NCI-H187 (cell line): ENCODE results near the gene TRIM75.
"Not testable (repeated sequence)": the region's sequence is repeated elsewhere in the genome, so short reads cannot be mapped to it uniquely, and the experiment has no call there.

Experiments used
- DNase-seq, 2 experiments: peaks; one replicate each; lab custom pipeline; 2025; lab: John Stamatoyannopoulos, UW

TRIM75 gene

DNA sequence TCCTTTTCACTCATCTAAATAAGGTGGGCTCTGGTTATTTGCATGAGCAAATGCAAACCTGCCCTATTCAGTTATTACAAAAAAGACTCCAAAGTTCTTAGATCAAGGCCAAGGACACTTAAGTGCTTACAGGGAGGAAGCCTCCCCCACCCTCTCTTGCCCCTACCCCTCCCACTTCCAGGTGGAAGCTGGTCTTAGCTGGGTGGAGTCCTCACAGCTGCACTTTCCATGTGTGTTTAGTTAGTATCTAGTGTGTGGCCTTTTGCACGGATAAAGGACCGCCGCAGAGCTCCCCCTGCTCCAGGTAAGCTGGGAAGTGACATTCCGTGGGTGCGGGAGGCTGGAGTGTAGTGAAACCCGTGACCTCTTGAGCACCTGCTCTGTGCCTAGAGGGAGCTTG, at the start of gene TRIM75:
TRIM75 (plus strand) TSS at position 222 of the 400 bp plus-strand sequence. CDS start 5,282 bp downstream, outside the sequence.
- no peak for DNase-seq

DNA sequence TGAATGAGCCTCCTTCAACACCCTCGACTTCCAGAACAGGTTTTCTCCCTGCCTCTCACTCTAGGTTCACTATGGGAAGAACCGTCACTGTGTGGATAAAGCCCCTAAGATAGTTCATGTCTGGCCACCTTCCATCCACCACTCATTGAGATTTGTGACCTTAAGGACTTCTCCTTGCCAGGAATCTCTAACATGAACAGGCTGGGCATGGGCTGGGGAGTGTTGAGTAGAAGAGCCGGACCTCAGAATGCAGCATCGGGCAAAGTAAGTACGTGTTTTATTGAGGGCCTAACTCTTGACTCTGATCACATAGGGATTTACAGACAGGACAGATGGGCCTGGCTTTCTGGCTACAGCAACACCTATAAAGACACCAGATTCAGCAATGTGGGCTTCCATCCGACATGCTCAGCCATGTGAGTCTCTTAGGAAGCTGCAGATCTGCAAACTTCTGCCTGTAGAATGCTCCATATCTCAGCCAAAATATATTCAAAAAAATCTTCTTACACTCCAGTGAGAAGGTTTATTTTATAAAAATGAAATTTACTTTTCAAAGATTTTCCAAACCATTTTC, 48.2 kb upstream of the TRIM75 start:
- no peak for DNase-seq

DNA sequence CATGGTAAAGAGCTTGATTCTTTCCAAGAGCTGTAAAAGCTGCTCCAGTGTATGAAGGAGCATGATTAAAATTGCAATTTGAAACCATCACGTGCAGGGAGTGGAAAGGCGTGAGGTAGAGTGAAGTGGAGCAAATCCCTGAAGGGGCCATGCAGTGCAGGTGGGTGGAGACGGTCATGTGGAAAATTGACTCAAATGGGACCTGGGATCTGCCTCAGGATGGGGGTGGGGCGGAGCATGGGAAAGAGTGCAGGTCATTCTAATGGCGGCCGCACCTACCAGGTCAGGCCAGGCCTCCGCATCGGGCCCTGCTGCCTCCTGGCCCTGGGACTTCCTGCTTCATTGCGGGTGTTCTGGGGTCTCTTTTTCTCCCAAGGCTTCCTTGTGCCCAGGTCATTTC, 47.2 kb upstream of the TRIM75 start:
- DNase-seq, result peak; percentile 59 to 86

DNA sequence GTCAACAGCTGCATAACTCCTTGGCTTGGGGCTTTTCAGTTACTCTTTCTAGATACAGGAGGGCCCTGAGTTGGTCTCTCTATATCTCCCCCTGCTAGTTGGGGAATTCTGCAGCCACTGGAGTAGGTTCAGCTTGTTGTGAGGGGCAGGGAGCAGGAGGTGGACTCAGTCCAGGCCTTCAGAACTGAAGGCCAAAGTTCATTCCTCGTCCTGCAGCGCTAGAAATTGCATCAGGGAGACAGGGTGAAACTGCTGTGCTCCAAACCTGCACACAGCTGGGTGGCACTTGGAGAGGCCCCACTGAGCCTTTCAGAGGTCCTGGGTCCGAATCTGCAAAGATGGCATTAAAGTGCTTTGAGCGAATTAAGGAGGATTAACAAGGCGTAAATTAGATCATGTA, 46.8 kb upstream of the TRIM75 start:
- no peak for DNase-seq

DNA sequence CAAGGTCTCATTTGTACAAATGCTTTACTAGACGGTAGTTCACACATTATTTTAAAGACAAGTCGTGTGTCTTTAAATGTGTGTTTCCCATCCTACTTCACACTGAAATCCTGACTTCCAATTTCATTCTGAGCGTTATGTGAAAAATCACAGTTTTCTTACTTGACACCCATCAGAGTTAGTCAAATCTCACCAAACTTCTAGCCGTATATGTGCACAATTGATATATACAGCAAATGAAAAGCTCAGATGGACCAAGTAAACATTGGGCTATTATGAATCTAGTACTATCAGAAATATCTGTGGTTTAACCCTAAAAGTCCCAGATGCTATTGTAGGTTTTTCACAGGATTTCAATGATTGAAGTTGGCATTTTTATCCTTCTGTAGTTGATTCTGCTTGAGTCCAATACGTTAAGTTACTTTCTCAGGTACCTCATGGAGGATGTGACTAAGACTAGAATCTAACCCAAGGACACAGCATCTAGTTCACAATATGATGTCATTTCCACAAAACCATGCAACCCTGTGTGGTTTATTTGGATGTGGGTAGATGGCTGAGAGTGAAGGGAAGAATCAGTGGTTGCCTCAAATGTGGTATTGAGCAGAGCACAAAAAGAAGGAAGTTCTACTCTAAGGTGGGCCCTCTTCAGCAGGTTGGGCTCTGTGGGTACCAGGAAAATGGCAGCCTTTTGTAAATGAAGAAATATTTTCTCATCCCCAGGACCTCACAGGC, 44.0 kb upstream of the TRIM75 start:
- DNase-seq, result no peak

DNA sequence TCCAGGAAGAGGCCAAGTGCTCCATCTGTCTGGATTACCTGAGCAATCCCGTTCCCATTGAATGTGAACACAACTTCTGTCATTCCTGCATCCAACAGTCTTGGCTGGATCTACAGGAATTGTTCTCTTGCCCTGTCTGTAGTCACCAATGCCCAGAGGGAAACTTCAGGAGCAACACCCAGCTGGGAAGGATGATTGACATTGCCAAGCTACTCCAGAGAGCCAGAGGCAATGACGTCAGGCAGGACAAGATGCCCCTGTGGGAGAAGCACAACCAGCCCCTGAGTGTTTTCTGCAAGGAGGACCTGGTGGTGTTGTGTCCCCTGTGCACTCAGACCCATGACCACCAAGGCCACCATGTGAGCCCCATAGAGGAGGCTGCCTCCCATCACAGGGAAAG, 43.2 kb upstream of the TRIM75 start:
- no peak for DNase-seq

DNA sequence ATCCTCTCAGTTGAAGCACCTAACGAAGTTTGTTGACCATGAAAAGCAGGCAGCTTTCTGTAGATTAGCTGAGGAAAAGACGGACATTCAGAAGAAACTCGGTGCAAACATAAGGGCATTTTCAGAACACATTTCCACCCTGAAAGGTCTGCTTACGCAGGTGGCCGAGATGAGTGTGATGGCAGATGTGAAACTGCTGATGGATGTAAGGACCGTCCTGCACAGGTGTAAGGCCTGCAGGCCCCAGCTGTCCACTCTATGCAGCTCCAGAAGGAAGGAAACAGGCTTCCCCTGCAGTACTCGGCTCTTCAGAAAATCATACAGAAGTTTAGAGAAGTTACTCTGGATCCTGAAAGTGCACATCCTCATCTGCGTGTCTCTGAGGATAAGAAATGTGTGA, 42.7 kb upstream of the TRIM75 start:
- DNase-seq, result no peak

DNA sequence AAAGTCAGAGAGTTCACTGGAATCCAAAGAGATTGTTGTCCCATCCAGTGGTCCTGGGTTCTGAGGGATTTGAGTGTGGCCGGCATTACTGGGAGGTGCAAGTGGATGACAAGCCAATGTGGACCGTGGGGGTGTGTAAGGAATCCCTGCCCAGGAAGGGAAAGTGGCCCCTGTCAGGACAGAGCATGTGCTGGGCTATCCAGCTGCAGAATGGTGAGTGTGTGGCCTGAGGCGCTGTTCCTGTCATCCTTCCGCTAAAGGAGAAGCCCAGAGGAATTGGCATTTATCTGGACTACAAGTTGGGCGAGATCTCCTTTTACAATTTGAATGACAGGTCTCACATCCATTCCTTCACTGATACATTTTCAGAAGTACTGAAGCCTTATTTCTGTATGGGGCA, 42.3 kb upstream of the TRIM75 start:
- no peak for DNase-seq

DNA sequence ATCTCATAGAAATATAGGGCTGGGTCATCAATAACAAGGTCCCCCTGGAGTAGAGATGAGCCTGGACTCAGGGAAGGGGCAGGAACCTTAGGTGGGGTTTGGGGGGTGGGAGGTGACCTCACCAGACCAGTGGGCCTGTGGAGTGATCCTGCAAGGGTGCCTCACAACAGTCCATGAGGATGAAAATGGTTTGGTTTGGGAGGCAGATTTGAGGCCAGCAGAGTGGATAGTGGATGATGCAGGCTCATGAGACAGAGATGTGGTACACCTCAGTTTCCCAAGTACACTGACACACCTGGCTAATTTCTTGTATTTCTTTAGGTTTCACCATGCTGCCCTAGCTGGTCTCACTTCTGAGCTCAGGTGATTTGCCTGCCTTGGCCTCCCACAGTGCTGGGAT, 40.0 kb upstream of the TRIM75 start:
- DNase-seq, result no peak

DNA sequence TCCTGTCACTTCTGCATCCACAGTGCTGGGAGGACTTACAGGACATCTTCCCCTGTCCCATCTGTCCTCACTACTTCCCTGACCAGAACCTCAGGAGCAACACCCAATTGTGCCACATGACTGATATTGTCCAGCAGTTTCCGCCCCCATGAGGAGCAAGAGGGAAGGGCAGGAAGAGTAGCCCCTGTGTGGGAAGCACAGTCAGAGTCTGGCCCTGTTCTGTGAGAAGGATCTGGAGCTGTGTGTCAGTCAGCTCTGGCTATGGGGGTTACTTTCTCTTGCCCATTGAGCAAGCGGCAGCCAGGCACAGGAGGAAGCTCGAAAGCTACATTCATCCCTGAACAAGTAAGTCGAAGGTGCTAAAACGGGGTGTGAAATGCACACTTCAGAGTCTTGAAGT, 36.7 kb upstream of the TRIM75 start:
- no peak for DNase-seq

DNA sequence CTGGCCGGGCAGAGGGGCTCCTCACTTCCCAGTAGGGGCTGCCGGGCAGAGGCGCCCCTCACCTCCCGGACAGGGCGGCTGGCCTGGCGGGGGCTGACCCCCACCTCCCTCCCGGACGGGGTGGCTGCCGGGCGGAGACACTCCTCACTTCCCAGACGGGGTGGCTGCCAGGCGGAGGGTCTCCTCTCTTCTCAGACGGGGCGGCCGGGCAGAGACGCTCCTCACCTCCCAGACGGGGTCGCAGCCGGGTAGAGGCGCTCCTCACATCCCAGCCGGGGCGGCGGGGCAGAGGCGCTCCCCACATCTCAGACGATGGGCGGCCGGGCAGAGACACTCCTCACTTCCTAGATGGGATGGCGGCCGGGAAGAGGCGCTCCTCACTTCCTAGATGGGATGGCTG, 33.7 kb upstream of the TRIM75 start:
- DNase-seq, result not testable (repeated sequence)

DNA sequence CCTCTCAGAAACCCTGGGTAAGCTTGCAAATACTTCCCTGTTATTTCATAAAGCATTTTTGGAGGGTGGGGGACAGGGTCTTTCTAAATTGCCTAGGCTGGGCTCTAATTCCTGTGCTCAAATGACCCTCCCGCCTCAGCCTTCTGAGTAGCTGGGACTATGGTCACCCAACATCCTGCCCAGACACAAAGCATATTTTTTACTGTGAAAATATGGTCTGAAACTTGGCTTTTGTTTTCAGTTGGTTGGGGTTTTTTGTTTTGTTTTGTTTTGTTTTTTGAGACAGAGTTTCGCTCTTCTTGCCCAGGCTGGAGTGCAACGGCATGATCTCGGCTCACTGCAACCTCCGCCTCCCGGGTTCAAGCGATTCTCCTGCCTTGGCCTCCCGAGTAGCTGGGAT, 27.9 kb upstream of the TRIM75 start:
- DNase-seq, result not testable (repeated sequence)

DNA sequence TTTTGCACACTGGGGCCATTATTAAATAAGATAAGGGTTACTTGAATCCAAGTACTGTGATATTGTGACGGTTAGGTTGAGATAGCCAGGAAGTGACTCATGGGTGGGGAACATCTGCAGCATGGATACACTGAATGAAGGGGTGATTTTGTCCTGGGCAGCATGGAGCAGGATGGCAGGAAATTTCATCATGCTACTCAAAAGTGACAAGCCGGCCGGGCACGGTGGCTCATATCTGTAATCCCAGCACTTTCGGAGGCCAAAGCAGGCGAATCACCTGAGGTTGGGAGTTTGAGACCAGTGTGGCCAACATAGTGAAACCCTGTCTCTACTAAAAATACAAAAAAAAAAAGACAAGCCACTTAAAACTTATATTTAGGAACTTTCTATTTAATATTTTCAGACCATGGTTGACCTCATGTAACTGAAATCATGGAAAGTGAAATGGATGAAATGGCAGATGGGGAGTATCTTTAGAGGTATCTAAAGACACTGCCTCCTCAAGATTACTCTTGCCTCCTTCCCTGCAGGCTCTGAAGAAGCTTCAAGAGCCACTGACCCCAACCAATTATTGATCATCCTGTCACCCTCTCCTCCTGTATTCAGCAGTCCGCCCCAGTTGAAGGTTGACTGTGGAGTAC, 25.8 kb upstream of the TRIM75 start:
- DNase-seq, result no peak

DNA sequence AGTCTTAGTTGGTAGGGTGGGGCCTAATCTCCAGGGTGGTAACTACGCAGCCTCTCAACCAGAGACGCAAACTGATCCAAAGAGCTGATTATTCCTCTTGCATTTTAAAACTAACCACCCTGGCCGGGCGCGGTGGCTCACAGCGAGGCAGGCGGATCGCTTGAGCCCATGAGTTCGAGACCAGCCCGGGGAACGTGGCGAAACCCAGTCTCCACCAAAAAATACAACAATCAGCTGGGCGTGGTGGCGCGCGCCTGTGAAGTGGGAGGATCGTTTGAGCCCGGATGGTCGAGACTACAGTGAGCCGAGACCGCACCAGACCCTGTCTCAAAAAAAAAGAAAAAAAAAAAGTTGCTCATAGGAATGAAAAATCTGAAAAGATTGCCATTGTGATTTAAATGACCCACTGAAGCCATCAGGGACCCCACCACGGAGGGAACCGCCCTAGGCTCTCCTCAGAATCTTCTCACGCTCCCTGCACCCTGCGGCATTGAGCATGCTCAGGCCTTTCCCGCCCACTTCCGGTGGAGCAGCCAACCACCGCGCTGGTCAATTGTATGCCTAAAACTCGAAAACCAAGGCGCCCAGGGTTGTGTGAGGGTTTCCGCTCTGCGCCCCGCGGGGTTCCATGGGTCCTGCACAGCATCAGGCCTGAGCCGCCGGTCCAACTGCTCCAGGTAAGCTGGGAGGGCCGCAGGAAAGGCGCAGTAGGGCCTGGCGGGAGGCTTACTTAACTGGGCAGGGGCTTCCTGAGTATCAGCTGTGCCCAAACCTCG, 22.0 kb upstream of the TRIM75 start, which contains the start of gene TRIM60:
TRIM60 (plus strand) TSS at position 564 of the 776 bp plus-strand sequence. CDS start 8,074 bp downstream, outside the sequence.
- no peak for DNase-seq

DNA sequence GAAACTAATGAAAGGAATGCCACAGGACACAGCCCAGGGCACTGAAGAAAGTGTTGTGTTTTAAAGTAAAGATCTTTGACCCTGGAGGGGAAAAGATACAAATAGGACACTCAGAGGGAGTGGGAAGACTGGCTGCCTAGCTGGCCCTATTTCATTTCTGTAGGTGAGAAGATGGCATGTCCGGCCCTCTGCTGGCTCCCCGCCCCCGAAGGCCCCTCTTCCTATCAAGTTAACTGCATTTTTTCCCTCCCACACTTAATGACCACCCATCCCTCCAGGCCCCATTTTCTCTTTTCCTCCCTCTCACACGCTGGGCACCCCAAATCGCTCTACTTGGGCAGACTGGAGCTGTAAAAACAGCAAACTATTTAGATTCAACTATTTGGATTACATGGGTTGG, 5.5 kb upstream of the TRIM75 start:
- DNase-seq, result no peak

DNA sequence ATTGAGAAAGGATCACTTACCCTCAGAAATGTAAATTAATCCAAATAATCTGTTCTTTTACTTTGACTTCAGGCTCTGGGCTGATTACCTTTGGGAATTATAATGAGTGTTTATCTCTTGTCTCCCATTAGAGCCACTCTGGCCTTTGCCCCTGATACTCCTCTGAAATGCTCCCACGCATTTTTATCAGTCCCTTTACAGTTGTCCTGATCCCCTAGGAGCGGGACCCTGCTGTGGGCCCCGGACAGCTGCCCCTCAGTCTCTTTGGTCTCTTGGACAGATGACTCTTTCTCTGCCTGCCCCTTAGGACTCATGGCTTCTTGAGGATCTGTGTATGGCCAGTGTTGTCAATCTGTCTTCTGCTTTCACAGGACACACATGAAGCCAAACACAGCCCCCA, 1.0 kb upstream of the TRIM75 start:
- no peak for DNase-seq

DNA sequence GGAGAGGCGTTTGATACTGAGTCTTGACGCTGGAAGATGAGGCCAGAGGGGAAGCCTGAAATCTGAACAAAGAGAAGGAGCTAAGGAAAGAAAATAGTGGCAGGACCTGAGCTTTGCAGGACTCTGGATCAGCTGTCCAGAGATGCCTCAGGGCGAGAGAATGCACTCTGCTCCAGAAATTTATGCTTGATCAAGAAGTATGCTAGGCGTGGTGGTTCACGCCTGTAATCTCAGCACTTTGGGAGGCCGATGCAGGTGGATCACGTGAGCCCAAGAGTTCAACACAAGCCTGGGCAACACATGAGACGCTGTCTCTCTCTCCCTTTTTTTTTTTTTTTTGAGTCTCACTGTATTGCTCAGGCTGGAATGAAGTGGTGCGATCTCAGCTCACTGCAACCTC, 1.9 kb downstream of the TRIM75 start:
- no peak for DNase-seq

DNA sequence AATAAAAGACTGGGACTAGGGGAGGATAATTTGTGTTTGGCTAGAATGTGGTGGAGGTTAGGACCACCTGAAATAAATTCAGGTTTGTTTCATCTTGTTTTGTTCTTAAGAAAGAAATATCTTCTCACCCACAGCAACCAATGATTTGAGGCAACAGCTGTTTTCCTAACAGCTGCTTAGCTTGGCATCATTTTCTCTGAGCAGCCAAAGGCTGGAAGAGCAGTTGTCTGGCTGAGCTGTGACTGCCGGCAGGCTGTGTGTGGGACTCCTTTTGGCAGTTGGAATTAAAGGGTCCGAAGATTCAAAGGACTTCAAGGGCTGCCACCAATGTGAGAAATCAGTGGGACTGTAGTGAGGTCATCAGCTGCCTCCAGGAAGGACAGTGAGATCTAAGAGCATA, 5.0 kb downstream of the TRIM75 start:
- no peak for DNase-seq

DNA sequence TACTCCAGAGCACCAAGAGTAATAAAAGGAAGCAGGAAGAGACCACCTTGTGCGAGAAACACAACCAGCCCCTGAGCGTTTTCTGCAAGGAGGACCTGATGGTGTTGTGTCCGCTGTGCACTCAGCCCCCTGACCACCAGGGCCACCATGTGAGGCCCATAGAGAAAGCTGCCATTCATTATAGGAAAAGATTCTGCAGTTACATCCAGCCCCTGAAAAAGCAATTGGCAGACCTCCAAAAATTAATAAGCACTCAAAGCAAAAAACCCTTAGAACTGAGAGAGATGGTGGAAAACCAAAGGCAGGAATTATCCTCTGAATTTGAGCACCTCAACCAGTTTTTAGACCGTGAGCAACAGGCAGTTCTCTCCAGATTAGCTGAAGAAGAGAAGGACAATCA, 5.7 kb downstream of the TRIM75 start:
- no peak for DNase-seq

DNA sequence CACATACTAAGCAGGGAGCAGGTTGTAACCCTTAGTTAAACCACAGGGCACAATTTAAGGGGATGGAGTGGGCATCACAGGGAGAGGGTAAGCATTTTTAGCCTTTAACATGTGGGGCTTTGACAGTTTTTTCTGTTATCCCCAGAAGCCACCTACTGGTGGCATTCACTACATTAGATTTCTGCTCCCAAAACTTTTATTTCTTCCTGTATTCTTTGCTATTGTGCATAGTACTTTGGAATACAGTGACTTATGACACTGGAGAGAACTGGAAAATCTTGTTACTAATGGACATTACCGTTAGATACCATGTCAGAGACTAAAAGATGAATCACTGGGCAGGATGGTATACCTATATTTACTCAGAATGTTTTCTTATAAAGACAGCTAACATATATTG, 7.3 kb downstream of the TRIM75 start:
- DNase-seq, result no peak

DNA sequence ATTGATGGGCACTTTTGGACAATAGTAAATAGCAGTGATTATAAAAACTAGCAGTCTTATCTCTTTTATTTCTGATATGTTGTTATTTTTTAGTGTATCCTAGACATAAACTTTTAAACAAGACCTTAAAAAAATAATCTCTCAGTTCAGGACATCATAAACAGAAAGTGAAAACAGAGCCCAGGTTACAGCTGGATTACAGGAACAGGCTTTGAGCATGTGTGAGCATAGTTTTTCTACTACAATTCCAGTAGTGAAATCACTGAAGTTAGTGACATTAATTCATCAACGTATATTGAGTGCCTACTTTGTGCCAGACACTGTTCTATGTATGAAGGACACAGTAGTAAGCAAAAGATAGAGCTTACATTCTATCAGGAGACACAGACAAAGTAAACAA, 16.9 kb downstream of the TRIM75 start:
- no peak for DNase-seq

DNA sequence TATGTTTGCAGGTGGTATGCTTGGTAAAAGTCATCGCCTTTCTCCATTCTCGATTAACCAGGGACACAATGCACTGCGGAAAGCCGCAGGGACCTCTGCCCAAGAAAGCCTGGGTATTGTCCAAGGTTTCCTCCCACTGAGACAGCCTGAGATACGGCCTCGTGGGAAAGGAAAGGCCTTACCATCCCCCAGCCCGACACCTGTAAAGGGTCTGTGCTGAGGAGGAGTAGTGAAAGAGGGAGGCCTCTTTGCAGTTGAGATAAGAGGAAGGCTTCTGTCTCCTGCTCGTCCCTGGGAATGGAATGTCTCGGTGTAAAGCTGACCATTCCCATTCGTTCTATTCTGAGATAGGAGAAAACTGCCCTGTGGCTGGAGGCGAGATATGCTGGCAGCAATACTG, 19.7 kb downstream of the TRIM75 start:
- DNase-seq, result not testable (repeated sequence)
